ENCODE results near the gene IL22RA2. TPM values are rescaled to one million over a fixed set of nuclear protein-coding genes. Genes with fewer than 3 reads are reported as not detected.

The IL22RA2 gene
- total RNA-seq, 1 experiment from 2014 or later, result not detected

DNA sequence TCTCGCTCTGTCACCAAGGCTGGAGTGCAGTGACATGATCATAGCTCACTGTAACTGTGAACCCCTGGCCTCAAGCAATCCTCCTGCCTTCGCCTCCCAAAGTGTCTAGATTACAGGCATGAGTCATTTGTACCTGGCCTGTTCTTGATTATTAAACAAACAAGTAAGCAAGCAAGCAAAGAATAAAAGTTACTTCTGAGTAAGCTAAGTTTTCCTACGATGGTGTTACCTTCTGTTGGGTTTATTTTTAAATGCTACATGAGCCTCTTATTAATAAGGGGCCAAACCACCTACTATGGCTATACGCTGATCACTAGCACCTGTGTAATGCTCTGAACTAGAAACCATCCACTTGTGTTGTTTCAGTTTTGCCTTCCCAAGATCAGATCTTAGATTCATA lies 50.8 kb downstream of the IL22RA2 start:
- no peaks in the 10 kb centered on the region for H4K20me1 ChIP-seq (ENCODE audit: control insufficient read depth, insufficient read depth, insufficient read length)
- H4K91ac ChIP-seq (ENCODE audit: insufficient read length, low read depth, low read length), result no peak overlapping the region
- no peak overlapping the region for H2BK5ac ChIP-seq (ENCODE audit: insufficient read length, low read length)
- H3T11ph ChIP-seq (ENCODE audit: low read length), result no peak overlapping the region
- H2AK5ac ChIP-seq (ENCODE audit: insufficient read length, low read length), result no peak overlapping the region
- no peak overlapping the region for H3K4me2 ChIP-seq (ENCODE audit: insufficient read depth, insufficient read length, low read length)
- H2BK20ac ChIP-seq (ENCODE audit: low read depth, low read length, poor library complexity, severe bottlenecking), result no peak overlapping the region
- peaks cover 17% of the 10 kb centered on the region for H3K9me3 ChIP-seq (ENCODE audit: control insufficient read depth, low read depth, low read length)
- no peaks in the 10 kb centered on the region for H3K27me3 ChIP-seq (ENCODE audit: insufficient read depth, low read length)
- Mint-ChIP-seq H3K9me3 (peaks cover 38 to 43% of the 10 kb centered on the region in 2 experiments), H3K4me1 (peaks cover 3 to 5% of the 10 kb centered on the region in 2 experiments; a peak in 3 of 4 replicates), H3K27ac (no peak overlapping the region), H3K27me3 (ENCODE audit: low read depth) (peaks cover 2% of the 10 kb centered on the region; the same call in 1 of the 2 replicates), H3K4me3 (no peak overlapping the region), H3K36me3 (ENCODE audit: insufficient read depth in 1 of 3, low read depth in 3 of 3) (peaks cover 14 to 36% (median 23%) of the 10 kb centered on the region in 3 experiments)
- H3K23me2 ChIP-seq (ENCODE audit: insufficient read length, low read depth, low read length, poor library complexity, severe bottlenecking), result no peaks in the 10 kb centered on the region
- no peak overlapping the region for H3K56ac ChIP-seq (ENCODE audit: insufficient read length, low read depth, low read length)
- no peak for TF ChIP-seq CTCF (conservative IDR thresholded peaks at IDR 0.05)
- no peak overlapping the region for H2BK120ac ChIP-seq (ENCODE audit: low read depth, low read length, poor library complexity, severe bottlenecking)
- H3K4me1 ChIP-seq (ENCODE audit: insufficient read depth, low read length), result no peaks in the 10 kb centered on the region
- H3K18ac ChIP-seq (ENCODE audit: insufficient read length, low read depth, low read length), result no peak overlapping the region
- H3K14ac ChIP-seq (ENCODE audit: insufficient read depth, low read length), result no peak overlapping the region
- H3K23ac ChIP-seq (ENCODE audit: insufficient read length, low read depth, low read length), result no peak overlapping the region
- H3K4ac ChIP-seq (ENCODE audit: low read depth, low read length), result no peak overlapping the region
- H3K79me2 ChIP-seq (ENCODE audit: insufficient read depth, low read length), result no peaks in the 10 kb centered on the region
- H3K27ac ChIP-seq (ENCODE audit: insufficient read length, low read depth, low read length), result no peak overlapping the region
- no peak overlapping the region for H4K8ac ChIP-seq (replicated peaks; ENCODE audit: insufficient read length, low read depth, low read length)
- no peak overlapping the region for H2BK15ac ChIP-seq (ENCODE audit: low read depth, low read length)
- no peaks in the 10 kb centered on the region for H3K79me1 ChIP-seq (ENCODE audit: insufficient read depth, low read depth, low read length, poor library complexity, severe bottlenecking)
- H4K5ac ChIP-seq (ENCODE audit: insufficient read length, low read depth, low read length), result no peak overlapping the region
- DNase-seq, result no peak
- H3K9ac ChIP-seq (ENCODE audit: extremely low read depth, insufficient read length, low read length), result no peak overlapping the region
- WGBS (ENCODE audit: extremely low coverage, insufficient read length, low lambda C conversion rate), result no CpG with 5 or more reads among the region's 4 CpGs
- no peak overlapping the region for H2BK12ac ChIP-seq (ENCODE audit: insufficient read length, low read depth, low read length)
- no peak overlapping the region for H2AFZ ChIP-seq (ENCODE audit: low read length)
